ENCODE measurements around the gene IGF1R. TPM values are rescaled to one million over a fixed set of nuclear protein-coding genes. Genes with fewer than 3 reads are reported as not detected.
A peak's percentile ranks its signal among the peaks of the same experiment; 100 is the strongest.

Gene IGF1R
- total RNA-seq, 1 experiment from 2014 or later = 125 TPM

- no peak for TF ChIP-seq ZNF512 (CRISPR knock-in tag; IDR thresholded peaks at IDR 0.05; ENCODE audit: borderline replicate concordance)
- no peak for TF ChIP-seq HMGA2 (CRISPR knock-in tag; IDR thresholded peaks at IDR 0.05)
Observed at GRCh38 chr15:98856532-98856907, 208.2 kb downstream of the IGF1R start (continued).

DNA sequence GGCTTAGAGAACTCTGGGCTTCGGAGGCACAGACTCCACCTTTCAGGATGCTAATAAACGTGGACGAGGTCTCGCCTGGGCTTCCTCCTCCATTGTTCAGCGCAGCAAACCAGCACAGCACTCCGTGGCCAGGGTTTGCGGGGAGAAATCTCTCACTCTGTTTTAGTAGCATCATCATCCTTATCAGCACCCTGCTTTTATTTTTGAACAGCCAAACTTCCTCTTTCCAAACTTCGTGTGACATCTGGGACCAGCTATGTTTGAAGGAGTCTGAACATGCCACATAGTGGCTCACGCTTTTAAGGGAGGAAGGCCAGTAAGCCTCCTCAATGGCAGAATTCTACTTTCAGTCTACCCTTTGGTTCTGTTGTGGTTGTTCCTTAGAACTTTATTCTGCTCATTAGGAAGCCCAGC is 210.3 kb downstream of the IGF1R start:
- TF ChIP-seq TCF7 (CRISPR knock-in tag; IDR thresholded peaks at IDR 0.05; ENCODE audit: low read depth) (no peak), ETV6 (CRISPR knock-in tag; IDR thresholded peaks at IDR 0.05) (no peak), USF1 (CRISPR knock-in tag; IDR thresholded peaks at IDR 0.05) (no peak), ATF3 (CRISPR knock-in tag; conservative IDR thresholded peaks at IDR 0.05) (no peak), TP53 (CRISPR knock-in tag; IDR thresholded peaks at IDR 0.05) (no peak), SMAD3 (CRISPR knock-in tag; IDR thresholded peaks at IDR 0.05; ENCODE audit: borderline replicate concordance) (no peak), SOX15 (CRISPR knock-in tag; IDR thresholded peaks at IDR 0.05) (no peak), ATF1 (CRISPR knock-in tag; IDR thresholded peaks at IDR 0.05) (no peak), GTF2I (CRISPR knock-in tag; conservative IDR thresholded peaks at IDR 0.05) (no peak), ELF4 (CRISPR knock-in tag; IDR thresholded peaks at IDR 0.05; ENCODE audit: low read depth) (no peak), ZSCAN18 (CRISPR knock-in tag; IDR thresholded peaks at IDR 0.05) (no peak), HMGA2 (CRISPR knock-in tag; IDR thresholded peaks at IDR 0.05) (no peak), CREB1 (CRISPR knock-in tag; IDR thresholded peaks at IDR 0.05) (no peak)
- TF ChIP-seq, protein P1, sequence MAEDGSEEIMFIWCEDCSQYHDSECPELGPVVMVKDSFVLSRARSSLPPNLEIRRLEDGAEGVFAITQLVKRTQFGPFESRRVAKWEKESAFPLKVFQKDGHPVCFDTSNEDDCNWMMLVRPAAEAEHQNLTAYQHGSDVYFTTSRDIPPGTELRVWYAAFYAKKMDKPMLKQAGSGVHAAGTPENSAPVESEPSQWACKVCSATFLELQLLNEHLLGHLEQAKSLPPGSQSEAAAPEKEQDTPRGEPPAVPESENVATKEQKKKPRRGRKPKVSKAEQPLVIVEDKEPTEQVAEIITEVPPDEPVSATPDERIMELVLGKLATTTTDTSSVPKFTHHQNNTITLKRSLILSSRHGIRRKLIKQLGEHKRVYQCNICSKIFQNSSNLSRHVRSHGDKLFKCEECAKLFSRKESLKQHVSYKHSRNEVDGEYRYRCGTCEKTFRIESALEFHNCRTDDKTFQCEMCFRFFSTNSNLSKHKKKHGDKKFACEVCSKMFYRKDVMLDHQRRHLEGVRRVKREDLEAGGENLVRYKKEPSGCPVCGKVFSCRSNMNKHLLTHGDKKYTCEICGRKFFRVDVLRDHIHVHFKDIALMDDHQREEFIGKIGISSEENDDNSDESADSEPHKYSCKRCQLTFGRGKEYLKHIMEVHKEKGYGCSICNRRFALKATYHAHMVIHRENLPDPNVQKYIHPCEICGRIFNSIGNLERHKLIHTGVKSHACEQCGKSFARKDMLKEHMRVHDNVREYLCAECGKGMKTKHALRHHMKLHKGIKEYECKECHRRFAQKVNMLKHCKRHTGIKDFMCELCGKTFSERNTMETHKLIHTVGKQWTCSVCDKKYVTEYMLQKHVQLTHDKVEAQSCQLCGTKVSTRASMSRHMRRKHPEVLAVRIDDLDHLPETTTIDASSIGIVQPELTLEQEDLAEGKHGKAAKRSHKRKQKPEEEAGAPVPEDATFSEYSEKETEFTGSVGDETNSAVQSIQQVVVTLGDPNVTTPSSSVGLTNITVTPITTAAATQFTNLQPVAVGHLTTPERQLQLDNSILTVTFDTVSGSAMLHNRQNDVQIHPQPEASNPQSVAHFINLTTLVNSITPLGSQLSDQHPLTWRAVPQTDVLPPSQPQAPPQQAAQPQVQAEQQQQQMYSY (CRISPR knock-in tag; IDR thresholded peaks at IDR 0.05) = no peak
- TF ChIP-seq, protein P2, sequence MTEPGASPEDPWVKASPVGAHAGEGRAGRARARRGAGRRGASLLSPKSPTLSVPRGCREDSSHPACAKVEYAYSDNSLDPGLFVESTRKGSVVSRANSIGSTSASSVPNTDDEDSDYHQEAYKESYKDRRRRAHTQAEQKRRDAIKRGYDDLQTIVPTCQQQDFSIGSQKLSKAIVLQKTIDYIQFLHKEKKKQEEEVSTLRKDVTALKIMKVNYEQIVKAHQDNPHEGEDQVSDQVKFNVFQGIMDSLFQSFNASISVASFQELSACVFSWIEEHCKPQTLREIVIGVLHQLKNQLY (CRISPR knock-in tag; IDR thresholded peaks at IDR 0.05) = no peak
- TF ChIP-seq, protein P3, sequence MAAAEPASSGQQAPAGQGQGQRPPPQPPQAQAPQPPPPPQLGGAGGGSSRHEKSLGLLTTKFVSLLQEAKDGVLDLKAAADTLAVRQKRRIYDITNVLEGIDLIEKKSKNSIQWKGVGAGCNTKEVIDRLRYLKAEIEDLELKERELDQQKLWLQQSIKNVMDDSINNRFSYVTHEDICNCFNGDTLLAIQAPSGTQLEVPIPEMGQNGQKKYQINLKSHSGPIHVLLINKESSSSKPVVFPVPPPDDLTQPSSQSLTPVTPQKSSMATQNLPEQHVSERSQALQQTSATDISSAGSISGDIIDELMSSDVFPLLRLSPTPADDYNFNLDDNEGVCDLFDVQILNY (CRISPR knock-in tag; IDR thresholded peaks at IDR 0.05) = no peak
- TF ChIP-seq, protein P4, sequence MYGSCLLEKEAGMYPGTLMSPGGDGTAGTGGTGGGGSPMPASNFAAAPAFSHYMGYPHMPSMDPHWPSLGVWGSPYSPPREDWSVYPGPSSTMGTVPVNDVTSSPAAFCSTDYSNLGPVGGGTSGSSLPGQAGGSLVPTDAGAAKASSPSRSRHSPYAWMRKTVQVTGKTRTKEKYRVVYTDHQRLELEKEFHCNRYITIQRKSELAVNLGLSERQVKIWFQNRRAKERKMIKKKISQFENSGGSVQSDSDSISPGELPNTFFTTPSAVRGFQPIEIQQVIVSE (CRISPR knock-in tag; IDR thresholded peaks at IDR 0.05; ENCODE audit: borderline replicate concordance) = no peak
- TF ChIP-seq, protein P5, sequence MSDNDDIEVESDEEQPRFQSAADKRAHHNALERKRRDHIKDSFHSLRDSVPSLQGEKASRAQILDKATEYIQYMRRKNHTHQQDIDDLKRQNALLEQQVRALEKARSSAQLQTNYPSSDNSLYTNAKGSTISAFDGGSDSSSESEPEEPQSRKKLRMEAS (CRISPR knock-in tag; IDR thresholded peaks at IDR 0.05) = no peak
- no peaks in the 10 kb centered on the region for H3K9me3 Mint-ChIP-seq
- DNase-seq (ENCODE audit: low spot score) (no peak), ATAC-seq (no peak)
- H3K27ac Mint-ChIP-seq = peak overlapping the region; percentile 71
- CTCF ChIA-PET = interaction anchor here (0.7 kb wide), 1 partner anchor 52 kb away, joined by 3 read pairs; no protein-coding TSS in a partner anchor
- no peaks in the 10 kb centered on the region for H3K36me3 Mint-ChIP-seq
- H3K4me1 Mint-ChIP-seq = peaks cover 96% of the 10 kb centered on the region
- POLR2A ChIA-PET = no interaction called here
- no peaks in the 10 kb centered on the region for H3K27me3 Mint-ChIP-seq (ENCODE audit: low read depth)
- no peak overlapping the region for H3K4me3 Mint-ChIP-seq

Measured in WTC11 (cell line).